Activated naive CD4-positive, alpha-beta T cell (primary cell): ENCODE measurements around the gene PTPRT.

ENCODE experiments used
- DNase-seq, 4 experiments: peaks; one replicate each; lab custom pipeline; 2025; lab: John Stamatoyannopoulos, UW

Gene PTPRT

GRCh38 chr20:43189554-43190331 is at the start of gene PTPRT:
PTPRT (minus strand) TSS chr20:43189906; CDS start chr20:43189733, 173 bp downstream.
- DNase-seq = no peak

- DNase-seq = no peak
Measured at GRCh38 chr20:43238833-43239232, 49.1 kb upstream of the PTPRT start.

GRCh38 chr20:43238266-43238665 is 48.6 kb upstream of the PTPRT start:
- no peak for DNase-seq

GRCh38 chr20:43237651-43238168 is 48.0 kb upstream of the PTPRT start:
- DNase-seq = no peak

GRCh38 chr20:43235998-43236397 is 46.3 kb upstream of the PTPRT start:
- DNase-seq = no peak

GRCh38 chr20:43231829-43232228 is 42.1 kb upstream of the PTPRT start:
- DNase-seq = no peak

GRCh38 chr20:43229696-43230095 is 40.0 kb upstream of the PTPRT start:
- DNase-seq = no peak

GRCh38 chr20:43220612-43221011 is 30.9 kb upstream of the PTPRT start:
- no peak for DNase-seq

- no peak for DNase-seq
Measured at GRCh38 chr20:43210901-43211300, 21.2 kb upstream of the PTPRT start.

GRCh38 chr20:43209831-43210230 is 20.1 kb upstream of the PTPRT start:
- no peak for DNase-seq

- no peak for DNase-seq
Measured at GRCh38 chr20:43205699-43206098, 16.0 kb upstream of the PTPRT start.

GRCh38 chr20:43202100-43202499 is 12.4 kb upstream of the PTPRT start:
- no peak for DNase-seq

GRCh38 chr20:43198607-43199006 is 8.9 kb upstream of the PTPRT start:
- DNase-seq = no peak

- DNase-seq = no peak
Measured at GRCh38 chr20:43196243-43196642, 6.5 kb upstream of the PTPRT start.

GRCh38 chr20:43194137-43194536 is 4.4 kb upstream of the PTPRT start:
- DNase-seq = no peak

GRCh38 chr20:43193443-43193842 is 3.7 kb upstream of the PTPRT start:
- no peak for DNase-seq

- no peak for DNase-seq
Measured at GRCh38 chr20:43191946-43192863, 2.5 kb upstream of the PTPRT start.

GRCh38 chr20:43191143-43191542 is 1.4 kb upstream of the PTPRT start:
- DNase-seq = no peak

- no peak for DNase-seq
Measured at GRCh38 chr20:43190332-43190953, 737 bp upstream of the PTPRT start.

- no peak for DNase-seq
Measured at GRCh38 chr20:43188861-43189553, 699 bp downstream of the PTPRT start.

GRCh38 chr20:43188234-43188653 is 1.5 kb downstream of the PTPRT start:
- DNase-seq = no peak
